Mesendoderm (in vitro differentiated cells): Measurements from ENCODE around the gene SHANK1.

Experiments used
- DNase-seq: peaks from one replicate; pipeline ENCODE4 v3.0.0; 2013
- H2AK5ac ChIP-seq: 2 replicates; pipeline ENCODE4 v1.6.1; 2013; ENCODE audit warnings: low read length, inconsistent platforms
- H2BK120ac ChIP-seq: 2 replicates; pipeline ENCODE4 v1.6.1; 2013; ENCODE audit warnings: low read depth, mild to moderate bottlenecking, low read length, moderate library complexity, mixed read lengths
- H2BK15ac ChIP-seq: replicated peaks from 2 replicates; pipeline ENCODE4 v1.6.1; 2013; ENCODE audit warnings: low read depth, mild to moderate bottlenecking, moderate library complexity
- H2BK5ac ChIP-seq: 2 replicates; pipeline ENCODE4 v1.6.1; 2013; ENCODE audit warnings: low read length, inconsistent platforms
- H3K18ac ChIP-seq: 2 replicates; pipeline ENCODE4 v1.6.1; 2013; ENCODE audit warnings: mild to moderate bottlenecking, low read length, mixed read lengths
- H3K23ac ChIP-seq: one replicate; pipeline ENCODE4 v1.6.1; 2013; ENCODE audit warnings: low read length
- H3K27ac ChIP-seq: 2 replicates; pipeline ENCODE4 v1.5.1; 2013; ENCODE audit warnings: low read depth, mild to moderate bottlenecking, inconsistent platforms, low read length, moderate library complexity
- H3K27me3 ChIP-seq: 2 replicates; pipeline ENCODE4 v1.6.1; 2013; ENCODE audit warnings: low read length, control low read depth, mild to moderate bottlenecking, inconsistent platforms; ENCODE audit not compliant: insufficient read depth, poor library complexity
- H3K36me3 ChIP-seq: 2 replicates; pipeline ENCODE4 v1.6.1; 2013; ENCODE audit warnings: low read length, inconsistent platforms; ENCODE audit not compliant: control insufficient read depth, insufficient read depth
- H3K4ac ChIP-seq: one replicate; pipeline ENCODE4 v1.6.1; 2013; ENCODE audit warnings: low read depth, mild to moderate bottlenecking, low read length, moderate library complexity
- H3K4me1 ChIP-seq: 2 replicates; pipeline ENCODE4 v1.6.1; 2013; ENCODE audit warnings: low read depth, low read length, inconsistent platforms; ENCODE audit not compliant: control insufficient read depth
- H3K4me2 ChIP-seq: 2 replicates; pipeline ENCODE4 v1.6.1; 2013; ENCODE audit warnings: low read length
- H3K4me3 ChIP-seq: 2 replicates; pipeline ENCODE4 v1.5.1; 2013; ENCODE audit warnings: mild to moderate bottlenecking, low read length
- H3K56ac ChIP-seq: one replicate; pipeline ENCODE4 v1.6.1; 2013; ENCODE audit warnings: low read length
- H3K79me1 ChIP-seq: 2 replicates; pipeline ENCODE4 v1.6.1; 2013; ENCODE audit warnings: low read length, inconsistent platforms
- H3K79me2 ChIP-seq: 2 replicates; pipeline ENCODE4 v1.6.1; 2013; ENCODE audit warnings: mild to moderate bottlenecking, low read length; ENCODE audit not compliant: control insufficient read depth, insufficient read depth
- H3K9ac ChIP-seq: 2 replicates; pipeline ENCODE4 v1.6.1; 2013; ENCODE audit warnings: low read length, inconsistent platforms
- H4K5ac ChIP-seq: one replicate; pipeline ENCODE4 v1.6.1; 2013; ENCODE audit warnings: low read length
- H4K8ac ChIP-seq: one replicate; pipeline ENCODE4 v1.6.1; 2013; ENCODE audit warnings: low read depth, mild to moderate bottlenecking, control low read depth, low read length, moderate library complexity
- WGBS: extraction: QIAGEN DNeasy Blood & Tissue Kit; methylation state at CpG from one replicate; pipeline ENCODE4 v1.1.7; 2013; ENCODE audit warnings: low lambda C conversion rate, missing lambda C conversion rate; ENCODE audit not compliant: insufficient coverage; ENCODE audit errors: extremely low coverage; 5-methylcytosine and 5-hydroxymethylcytosine counted together

SHANK1 gene

DNA sequence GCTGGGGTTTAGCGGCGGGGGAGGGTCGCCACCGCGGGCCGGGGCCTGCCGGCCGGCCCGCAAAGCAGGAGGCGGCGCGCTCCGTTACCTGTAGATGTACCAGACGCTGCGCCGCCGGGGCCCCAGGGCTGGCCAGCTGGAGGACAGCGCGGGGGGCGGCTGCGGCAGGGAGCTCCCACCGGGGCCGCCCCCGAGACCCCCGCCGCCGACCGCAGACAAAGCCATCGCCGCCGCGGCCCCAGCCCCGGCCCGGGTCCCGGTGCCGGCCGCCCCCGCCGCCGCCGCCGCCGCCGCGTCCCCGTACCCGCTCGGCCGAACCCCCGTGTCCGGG, 24.8 kb downstream of the SHANK1 start:
- WGBS, result no CpG with 5 or more reads among the region's 51 CpGs
- Histone ChIP-seq H4K8ac (no peak overlapping the region), H3K4me2 (no peak overlapping the region), H3K4me3 (no peak overlapping the region), H3K56ac (no peak overlapping the region), H3K18ac (no peak overlapping the region), H3K4ac (no peak overlapping the region), H2BK5ac (no peak overlapping the region), H3K79me2 (no peaks in the 10 kb centered on the region), H2BK120ac (no peak overlapping the region), H3K27me3 (peaks cover 31% of the 10 kb centered on the region), H3K23ac (no peak overlapping the region), H3K9ac (no peak overlapping the region), H2BK15ac (no peak overlapping the region), H2AK5ac (no peak overlapping the region), H3K4me1 (no peaks in the 10 kb centered on the region), H3K27ac (no peak overlapping the region), H3K79me1 (no peaks in the 10 kb centered on the region), H4K5ac (no peak overlapping the region), H3K36me3 (no peaks in the 10 kb centered on the region)
- no peak for DNase-seq

DNA sequence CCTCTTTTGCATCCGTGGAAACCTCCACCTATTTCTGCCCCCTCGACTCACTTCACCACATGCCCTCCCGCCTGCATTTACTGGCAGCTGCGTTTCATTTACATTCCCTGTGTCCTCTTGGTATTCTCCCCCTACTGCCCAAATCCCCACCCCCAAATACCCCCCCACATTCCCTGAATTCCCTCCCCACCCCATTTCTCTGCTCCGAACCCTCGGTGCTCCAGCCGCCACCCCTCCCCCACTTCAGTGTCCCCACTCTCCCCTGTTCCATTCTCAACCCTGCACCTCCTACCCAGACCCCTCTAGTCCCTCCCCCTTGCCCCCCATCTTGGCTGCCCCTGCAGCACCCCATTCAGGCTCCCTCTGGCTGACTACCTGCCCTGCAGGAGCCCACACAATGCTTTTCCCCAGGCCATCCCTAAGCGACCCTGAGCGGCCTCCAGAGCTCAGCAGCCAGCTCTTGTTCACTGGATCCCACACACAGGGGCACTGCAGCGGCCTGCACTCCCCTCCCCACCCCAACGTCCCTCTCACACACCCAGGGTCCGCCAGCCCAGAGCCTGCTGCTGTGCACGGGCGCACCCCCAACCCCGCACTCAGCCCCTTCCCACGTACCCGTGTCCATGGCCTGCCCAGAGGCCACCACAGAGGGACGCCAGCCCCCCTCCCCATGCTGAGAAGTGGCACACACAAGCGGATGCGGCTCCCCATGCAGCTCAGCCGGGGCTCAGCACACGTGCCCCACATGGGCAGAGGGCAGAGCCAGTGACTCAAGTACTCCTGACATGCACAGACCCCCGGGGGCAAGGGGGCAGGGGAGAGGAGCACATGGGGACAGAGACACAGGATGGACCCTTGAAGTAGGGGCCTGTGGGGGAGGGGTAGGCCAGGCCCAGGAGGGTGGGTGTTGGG, 26.3 kb downstream of the SHANK1 start:
- no peaks in the 10 kb centered on the region for H3K4me1 ChIP-seq
- no peak for DNase-seq
- no peak overlapping the region for H3K27ac ChIP-seq
- no peak overlapping the region for H4K8ac ChIP-seq
- no peak overlapping the region for H3K4ac ChIP-seq
- H3K9ac ChIP-seq, result no peak overlapping the region
- peaks cover 28% of the 10 kb centered on the region for H3K27me3 ChIP-seq
- H2BK120ac ChIP-seq, result no peak overlapping the region
- no peak overlapping the region for H3K4me2 ChIP-seq
- H3K18ac ChIP-seq, result no peak overlapping the region
- no peak overlapping the region for H4K5ac ChIP-seq
- no peak overlapping the region for H3K4me3 ChIP-seq
- H3K36me3 ChIP-seq, result no peaks in the 10 kb centered on the region
- H2BK15ac ChIP-seq, result no peak overlapping the region
- no peaks in the 10 kb centered on the region for H3K79me1 ChIP-seq
- H3K23ac ChIP-seq, result no peak overlapping the region
- H3K79me2 ChIP-seq, result no peaks in the 10 kb centered on the region
- no CpG with 5 or more reads among the region's 23 CpGs for WGBS
- H2BK5ac ChIP-seq, result no peak overlapping the region
- no peak overlapping the region for H2AK5ac ChIP-seq
- H3K56ac ChIP-seq, result no peak overlapping the region

DNA sequence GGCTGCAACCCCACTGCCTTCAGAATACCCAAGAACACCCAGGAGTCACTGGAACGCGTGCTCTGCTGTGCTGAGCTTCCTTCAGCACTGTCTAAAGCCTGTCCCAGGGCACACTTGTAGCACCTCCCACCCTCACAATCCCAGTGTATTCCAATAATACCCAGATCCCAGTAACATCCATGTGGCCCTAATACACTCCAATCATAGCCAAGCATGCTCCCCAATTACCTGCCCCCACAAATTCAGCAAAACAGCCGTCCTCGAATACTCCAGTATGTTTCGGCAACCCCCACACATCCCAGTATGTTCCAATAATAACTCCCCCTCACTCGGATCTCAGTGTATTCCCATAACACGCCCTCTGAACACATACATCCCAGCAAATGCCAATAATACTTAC, 29.2 kb downstream of the SHANK1 start:
- H3K9ac ChIP-seq, result no peak overlapping the region
- no peak overlapping the region for H2BK15ac ChIP-seq
- no peak overlapping the region for H2AK5ac ChIP-seq
- H3K23ac ChIP-seq, result no peak overlapping the region
- no peaks in the 10 kb centered on the region for H3K4me1 ChIP-seq
- no CpG with 5 or more reads among the region's 7 CpGs for WGBS
- no peak overlapping the region for H3K4ac ChIP-seq
- H3K36me3 ChIP-seq, result no peaks in the 10 kb centered on the region
- H3K79me1 ChIP-seq, result no peaks in the 10 kb centered on the region
- H4K5ac ChIP-seq, result no peak overlapping the region
- peaks cover 37% of the 10 kb centered on the region for H3K27me3 ChIP-seq
- no peaks in the 10 kb centered on the region for H3K79me2 ChIP-seq
- no peak overlapping the region for H3K4me2 ChIP-seq
- no peak overlapping the region for H3K18ac ChIP-seq
- no peak overlapping the region for H3K56ac ChIP-seq
- H2BK120ac ChIP-seq, result no peak overlapping the region
- H4K8ac ChIP-seq, result no peak overlapping the region
- no peak for DNase-seq
- no peak overlapping the region for H3K4me3 ChIP-seq
- H3K27ac ChIP-seq, result no peak overlapping the region
- H2BK5ac ChIP-seq, result no peak overlapping the region

DNA sequence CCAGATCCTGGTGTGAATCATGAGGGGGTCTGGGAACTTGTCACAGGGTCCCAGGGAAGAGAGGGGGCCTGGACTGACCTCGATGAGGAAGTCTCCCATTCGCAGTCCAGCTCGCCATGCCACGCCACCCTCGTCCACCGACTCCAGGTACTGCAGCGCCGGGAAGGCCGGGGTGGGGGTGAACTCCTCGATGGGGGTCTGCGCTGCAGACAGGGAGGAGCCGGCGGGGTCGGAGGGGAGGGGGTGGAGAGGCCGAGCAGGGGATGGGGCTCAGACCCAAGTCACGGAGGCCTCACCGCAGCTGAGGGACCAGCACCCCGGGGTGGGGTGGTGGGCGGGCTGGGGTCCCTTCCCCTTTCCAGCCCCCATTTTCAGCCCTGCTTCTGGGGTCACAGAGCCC, 30.8 kb downstream of the SHANK1 start:
- no peak overlapping the region for H3K56ac ChIP-seq
- H3K4me3 ChIP-seq, result no peak overlapping the region
- no peaks in the 10 kb centered on the region for H3K4me1 ChIP-seq
- no peak overlapping the region for H3K18ac ChIP-seq
- H3K9ac ChIP-seq, result no peak overlapping the region
- no CpG with 5 or more reads among the region's 19 CpGs for WGBS
- no peak overlapping the region for H3K4me2 ChIP-seq
- H4K8ac ChIP-seq, result no peak overlapping the region
- H3K4ac ChIP-seq, result no peak overlapping the region
- peaks cover 34% of the 10 kb centered on the region for H3K27me3 ChIP-seq
- H3K79me2 ChIP-seq, result no peaks in the 10 kb centered on the region
- no peaks in the 10 kb centered on the region for H3K36me3 ChIP-seq
- no peak overlapping the region for H2BK5ac ChIP-seq
- DNase-seq, result no peak
- H2AK5ac ChIP-seq, result no peak overlapping the region
- no peak overlapping the region for H2BK120ac ChIP-seq
- H3K23ac ChIP-seq, result no peak overlapping the region
- H3K27ac ChIP-seq, result no peak overlapping the region
- no peak overlapping the region for H4K5ac ChIP-seq
- H2BK15ac ChIP-seq, result no peak overlapping the region
- H3K79me1 ChIP-seq, result no peaks in the 10 kb centered on the region

DNA sequence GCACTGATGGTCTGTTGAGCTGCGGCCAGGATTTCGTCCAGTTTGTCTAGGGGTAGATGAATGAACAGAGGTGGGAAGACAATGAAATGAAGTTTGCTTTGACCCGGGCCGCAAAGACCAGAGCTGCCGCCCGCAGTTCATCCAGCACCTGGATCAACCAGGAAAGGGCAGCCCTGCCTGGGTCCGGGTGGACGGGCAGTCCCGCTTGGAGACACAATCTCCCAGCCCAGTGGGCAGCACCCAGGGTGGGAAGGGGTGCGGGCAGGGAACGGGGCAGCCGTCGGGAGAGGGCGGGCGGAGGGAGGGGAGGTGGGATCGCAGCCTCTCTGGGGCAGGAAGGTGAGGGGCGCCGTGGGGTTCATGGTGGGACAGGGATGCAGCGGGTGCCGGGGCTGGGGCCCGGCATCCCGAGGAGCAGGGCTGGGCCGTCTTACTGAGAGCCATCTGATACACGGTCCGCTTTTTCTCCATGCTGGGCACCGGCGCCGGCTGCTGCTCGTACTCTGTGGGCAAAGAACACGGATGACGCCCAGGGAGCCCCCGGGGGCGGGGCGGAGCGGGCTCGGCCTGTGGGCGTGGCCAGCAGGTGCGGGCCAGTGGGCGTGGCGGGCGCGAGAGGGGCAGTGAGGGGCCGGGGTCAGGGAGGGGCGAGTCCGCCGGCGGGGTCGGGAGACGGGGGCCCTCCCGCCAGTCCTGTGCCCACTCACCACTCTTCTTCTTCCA, 33.1 kb downstream of the SHANK1 start:
- Histone ChIP-seq H3K27ac (no peak overlapping the region), H3K18ac (no peak overlapping the region), H2AK5ac (no peak overlapping the region), H4K5ac (no peak overlapping the region), H3K79me1 (no peaks in the 10 kb centered on the region), H3K79me2 (no peaks in the 10 kb centered on the region), H2BK15ac (no peak overlapping the region), H2BK5ac (no peak overlapping the region), H3K4me3 (no peak overlapping the region), H3K36me3 (no peaks in the 10 kb centered on the region), H2BK120ac (no peak overlapping the region), H3K4ac (no peak overlapping the region), H3K23ac (no peak overlapping the region), H3K27me3 (peaks cover 22% of the 10 kb centered on the region), H3K56ac (no peak overlapping the region), H3K9ac (no peak overlapping the region), H3K4me2 (no peak overlapping the region), H4K8ac (no peak overlapping the region), H3K4me1 (no peaks in the 10 kb centered on the region)
- DNase-seq, result no peak
- WGBS, result no CpG with 5 or more reads among the region's 50 CpGs
